DND-41 (cell line): Measurements from ENCODE around the gene ZNF117.
"Not testable (repeated sequence)": the region's sequence is repeated elsewhere in the genome, so short reads cannot be mapped to it uniquely, and the experiment has no call there.

Experiments
- CTCF ChIP-seq: IDR thresholded peaks from 2 replicates; pipeline ENCODE4 v1.5.1; 2012; ENCODE audit warnings: borderline replicate concordance, low read length, moderate library complexity, mild to moderate bottlenecking; ENCODE audit not compliant: poor library complexity, severe bottlenecking; ENCODE audit errors: extremely low read depth
- EZH2 ChIP-seq: IDR thresholded peaks from 3 replicates; pipeline ENCODE4 v1.6.1; 2012; ENCODE audit warnings: borderline replicate concordance, low read depth, mild to moderate bottlenecking, moderate library complexity, low read length, inconsistent platforms; ENCODE audit not compliant: severe bottlenecking

GRCh38 chr7:65009394-65009793 is 18.6 kb upstream of the ZNF117 start:
- not testable (repeated sequence) for TF ChIP-seq CTCF, EZH2
